Lung (tissue), 12 donors: ENCODE results near the gene HSPB7. TPM values are rescaled to one million over a fixed set of nuclear protein-coding genes. Genes with fewer than 3 reads are reported as not detected.
"Not testable (repeated sequence)": the region's sequence is repeated elsewhere in the genome, so short reads cannot be mapped to it uniquely, and the experiment has no call there.

Experiments used
- ATAC-seq: fragments of 200-7000 bp; cut with Tn5 transposase; one replicate; pipeline ENCODE4 v1.9.1; 2020; ENCODE audit warnings: moderate number of reproducible peaks; ENCODE audit not compliant: insufficient read depth, low FRiP score
- DNase-seq, 3 donors: peaks; one replicate each; pipeline ENCODE4 v3.0.0-alpha.2; 2013 to 2017
- H3K27ac ChIP-seq, 2 donors: one replicate each; pipeline ENCODE4 v1.5.1; 2013; ENCODE audit warnings: mild to moderate bottlenecking in 2 of 2, moderate library complexity in 2 of 2, control low read depth in 1 of 2, inconsistent platforms in 1 of 2, low read depth in 1 of 2, low read length in 1 of 2
- H3K27me3 ChIP-seq, 3 donors: one replicate each; pipeline ENCODE4 v1.5.1; 2013; ENCODE audit warnings: low read length in 2 of 3; ENCODE audit not compliant: control insufficient read depth in 3 of 3, insufficient read depth in 3 of 3
- H3K36me3 ChIP-seq, 4 donors: one replicate each; pipeline ENCODE4 v1.5.1; 2013; ENCODE audit warnings: low read length in 4 of 4, mild to moderate bottlenecking in 1 of 4, moderate library complexity in 1 of 4; ENCODE audit not compliant: control insufficient read depth in 4 of 4, insufficient read depth in 4 of 4
- H3K4me1 ChIP-seq, 5 donors: one replicate each; pipeline ENCODE4 v1.5.1; 2013; ENCODE audit warnings: low read length in 5 of 5, mild to moderate bottlenecking in 2 of 5, moderate library complexity in 1 of 5; ENCODE audit not compliant: control insufficient read depth in 5 of 5, insufficient read depth in 5 of 5
- H3K4me3 ChIP-seq: one replicate; pipeline ENCODE4 v1.5.1; 2013; ENCODE audit warnings: mild to moderate bottlenecking, control low read depth, moderate library complexity
- H3K9ac ChIP-seq, 2 donors: one replicate each; pipeline ENCODE4 v1.5.1; 2013; ENCODE audit warnings: low read length in 2 of 2, control low read depth in 1 of 2; ENCODE audit not compliant: insufficient read depth in 1 of 2
- H3K9me3 ChIP-seq, 4 donors: one replicate each; pipeline ENCODE4 v1.5.1; 2013; ENCODE audit warnings: low read length in 3 of 4, mild to moderate bottlenecking in 1 of 4, moderate library complexity in 1 of 4; ENCODE audit not compliant: control insufficient read depth in 4 of 4, insufficient read depth in 3 of 4
- CTCF ChIP-seq: IDR thresholded peaks from 2 replicates; pipeline ENCODE4 v1.5.1; 2012; ENCODE audit warnings: mild to moderate bottlenecking; ENCODE audit errors: control extremely low read depth, extremely low read depth
- WGBS, 2 donors: extraction: QIAGEN DNeasy Blood & Tissue Kit; methylation state at CpG; one replicate each; pipeline ENCODE4 v1.1.7; 2013; 5-methylcytosine and 5-hydroxymethylcytosine counted together
- polyA plus RNA-seq, 2 donors: library from polyadenylated mRNA; stranded (reverse); fragments of 200-250 nt; gene quantifications; one replicate each; pipeline ENCODE4 v1.2.1, GENCODE V29; 2013
- total RNA-seq, 2 donors: library from RNA; depleted of rRNA in 1 of 2; stranded (reverse); fragments of >200 nt in 1 of 2; gene quantifications; one replicate each; pipeline ENCODE4 v1.2.1, GENCODE V29; 2014 to 2021
- donor health status: control.
- donor health status: control.
- donor health status: Bipolar disorder and iron deficiency.
- donor health status: healthy.
- donor health status: DM: yes; HTN: yes; CAD: no.

The HSPB7 gene
- total and polyA plus RNA-seq, 4 donors = 2.4 to 34.2 (median 11.4) TPM

GRCh38 chr1:16006552-16007485, 11.0 kb downstream of the HSPB7 start:
- no peak for TF ChIP-seq CTCF
- H3K9me3 ChIP-seq = no peaks in the 10 kb centered on the region
- H3K27ac ChIP-seq = no peak overlapping the region
- H3K4me3 ChIP-seq = no peak overlapping the region
- ATAC-seq (no peak), DNase-seq (no peak)
- peaks cover 0 to 3% (median 0%) of the 10 kb centered on the region in 5 donors for H3K4me1 ChIP-seq
- H3K27me3 ChIP-seq = no peaks in the 10 kb centered on the region
- H3K36me3 ChIP-seq = no peaks in the 10 kb centered on the region
- 61 to 71% methylated on average over 9 of the region's 9 CpGs for WGBS, 2 donors
- no peak overlapping the region for H3K9ac ChIP-seq

GRCh38 chr1:16006010-16006409, 11.8 kb downstream of the HSPB7 start:
- no peak for DNase-seq
- Histone ChIP-seq H3K27me3 (no peaks in the 10 kb centered on the region), H3K36me3 (no peaks in the 10 kb centered on the region), H3K9me3 (no peaks in the 10 kb centered on the region), H3K27ac (no peak overlapping the region), H3K4me1 (peaks cover 0 to 3% (median 0%) of the 10 kb centered on the region in 5 donors), H3K4me3 (no peak overlapping the region), H3K9ac (no peak overlapping the region)
- no peak for TF ChIP-seq CTCF
- 83% methylated on average over 11 of the region's 11 CpGs for WGBS, 2 donors
- no peak for ATAC-seq

DNA sequence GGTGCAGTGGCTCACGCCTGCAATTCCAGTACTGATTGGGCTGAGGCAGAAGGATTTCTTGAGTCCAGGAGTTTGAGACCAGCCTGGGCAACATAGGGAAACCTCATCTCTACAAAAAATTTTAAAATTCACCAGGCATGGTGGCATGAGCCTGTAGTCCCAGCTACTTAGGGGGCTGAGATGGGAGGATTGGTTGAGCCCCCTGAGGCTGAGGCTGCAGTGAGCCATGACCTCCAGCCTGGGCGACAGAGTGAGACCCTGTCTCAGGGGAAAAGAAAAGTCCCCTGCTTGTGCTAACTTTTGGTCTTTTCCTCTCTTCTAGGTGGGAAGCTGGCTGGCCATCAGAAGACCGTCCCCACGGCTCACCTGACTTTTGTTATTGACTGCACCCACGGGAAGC, 12.2 kb downstream of the HSPB7 start:
- TF ChIP-seq CTCF = no peak
- H3K4me3 ChIP-seq = no peak overlapping the region
- no peak overlapping the region for H3K9ac ChIP-seq
- H3K36me3 ChIP-seq = no peaks in the 10 kb centered on the region
- ATAC-seq (no peak), DNase-seq (no peak)
- no peak overlapping the region for H3K27ac ChIP-seq
- H3K4me1 ChIP-seq = peaks cover 0 to 3% (median 0%) of the 10 kb centered on the region in 5 donors
- no peaks in the 10 kb centered on the region for H3K27me3 ChIP-seq
- WGBS, 2 donors = 87% methylated on average over 5 of the region's 5 CpGs
- H3K9me3 ChIP-seq = no peaks in the 10 kb centered on the region

- not testable (repeated sequence) for DNase-seq, ATAC-seq, H3K9me3 ChIP-seq
Observed at GRCh38 chr1:16001274-16001673, 16.6 kb downstream of the HSPB7 start.

More at GRCh38 chr1:16001274-16001673, 16.6 kb downstream of the HSPB7 start:
- 82 to 85% methylated on average over 10 of the region's 10 CpGs for WGBS, 2 donors
- H3K36me3 ChIP-seq, H3K4me3 ChIP-seq, H3K27me3 ChIP-seq, H3K4me1 ChIP-seq, H3K27ac ChIP-seq, H3K9ac ChIP-seq: not testable (repeated sequence)
